Aorta (tissue), 5 donors: ENCODE data around the gene AKIRIN2. TPM values are rescaled to one million over a fixed set of nuclear protein-coding genes. Genes with fewer than 3 reads are reported as not detected.

Source experiments
- ATAC-seq: fragments of 200-7000 bp; cut with Tn5 transposase; one replicate; pipeline ENCODE4 v1.9.1; 2022; ENCODE audit warnings: moderate library complexity; ENCODE audit not compliant: low FRiP score
- DNase-seq, 2 donors: peaks; one replicate each; pipeline ENCODE4 v3.0.0-alpha.2; 2020
- H3K27ac ChIP-seq, 2 donors: one replicate each; pipeline ENCODE4 v1.5.1; 2013; ENCODE audit warnings: low read length in 2 of 2, mild to moderate bottlenecking in 2 of 2, moderate library complexity in 2 of 2, control low read depth in 1 of 2, inconsistent platforms in 1 of 2, low read depth in 1 of 2
- H3K27me3 ChIP-seq, 2 donors: one replicate each; pipeline ENCODE4 v1.6.1; 2013; ENCODE audit warnings: control low read depth in 1 of 2, low read length in 1 of 2, mild to moderate bottlenecking in 1 of 2, moderate library complexity in 1 of 2; ENCODE audit not compliant: insufficient read depth in 2 of 2, control insufficient read depth in 1 of 2
- H3K36me3 ChIP-seq, 2 donors: one replicate each; pipeline ENCODE4 v1.6.1; 2013; ENCODE audit warnings: control low read depth in 1 of 2, low read length in 1 of 2, mild to moderate bottlenecking in 1 of 2; ENCODE audit not compliant: insufficient read depth in 2 of 2, control insufficient read depth in 1 of 2
- H3K4me1 ChIP-seq, 2 donors: one replicate each; pipeline ENCODE4 v1.6.1; 2013; ENCODE audit warnings: low read length in 2 of 2, control low read depth in 1 of 2, mild to moderate bottlenecking in 1 of 2, moderate library complexity in 1 of 2; ENCODE audit not compliant: insufficient read depth in 2 of 2, control insufficient read depth in 1 of 2
- H3K4me3 ChIP-seq, 2 donors: one replicate each; pipeline ENCODE4 v1.5.1; 2013; ENCODE audit warnings: low read length in 2 of 2, control low read depth in 1 of 2, mild to moderate bottlenecking in 1 of 2
- H3K9me3 ChIP-seq: one replicate; pipeline ENCODE4 v1.6.1; 2013; ENCODE audit warnings: mild to moderate bottlenecking, low read length; ENCODE audit not compliant: control insufficient read depth
- WGBS, 2 donors: extraction: QIAGEN DNeasy Blood & Tissue Kit; methylation state at CpG; one replicate each; pipeline ENCODE4 v1.1.7; 2013; 5-methylcytosine and 5-hydroxymethylcytosine counted together
- intact Hi-C, 2 donors: fragments of 100-400 bp; cut with DNase I; formaldehyde crosslinking; loops; one replicate each; pipeline versions ENCODE4 v1.14.2 to v1.15.0; 2022
- polyA plus RNA-seq, 2 donors: library from polyadenylated mRNA; stranded (reverse); fragments of 200-250 nt; gene quantifications; one replicate each; pipeline ENCODE4 v1.2.3, GENCODE V29; 2013
- total RNA-seq, 2 donors: library from RNA; stranded (reverse); fragmentation: NEBNext Ultra II Directional; extraction: Animal tissue kit (Norgen Biotek cat#: 25700); gene quantifications; one replicate each; pipeline ENCODE4 v1.2.1, GENCODE V29; 2021
- donor health status: healthy with polysubstance abuse.
- donor health status: Bipolar disorder and iron deficiency.
- donor health status: DM: no; HTN: no; CAD: no.
- donor health status: DM: no; HTN: no; CAD: no.
- donor health status: DM: yes; HTN: yes; CAD: no.

Gene AKIRIN2
- total and polyA plus RNA-seq, 4 donors: 17.8 to 43.5 (median 31.8) TPM

- Histone ChIP-seq H3K4me1 (peaks cover 2 to 9% of the 10 kb centered on the region in 2 donors), H3K36me3 (no peaks in the 10 kb centered on the region), H3K27ac (no peak overlapping the region), H3K27me3 (no peaks in the 10 kb centered on the region), H3K4me3 (no peak overlapping the region), H3K9me3 (no peaks in the 10 kb centered on the region)
- DNase-seq: no peak
- ATAC-seq: no peak
- WGBS, 2 donors: 77 to 79% methylated on average over 3 of the region's 3 CpGs
- intact Hi-C loops: no loop called here
Observed at GRCh38 chr6:87683890-87684289, 18.1 kb downstream of the AKIRIN2 start.

GRCh38 chr6:87682310-87682709 is 19.7 kb downstream of the AKIRIN2 start:
- intact Hi-C loops: no loop called here
- no peaks in the 10 kb centered on the region for H3K36me3 ChIP-seq
- no peak for ATAC-seq
- no peaks in the 10 kb centered on the region for H3K27me3 ChIP-seq
- H3K27ac ChIP-seq: no peak overlapping the region
- no peak for DNase-seq
- no peak overlapping the region for H3K4me3 ChIP-seq
- no peaks in the 10 kb centered on the region for H3K9me3 ChIP-seq
- H3K4me1 ChIP-seq: peaks cover 2 to 9% of the 10 kb centered on the region in 2 donors

- no peak for ATAC-seq
- no peak overlapping the region for H3K4me3 ChIP-seq
- no peak for DNase-seq
- H3K36me3 ChIP-seq: peaks cover 0 to 2% of the 10 kb centered on the region in 2 donors
- H3K9me3 ChIP-seq: no peaks in the 10 kb centered on the region
- H3K27me3 ChIP-seq: no peaks in the 10 kb centered on the region
- H3K4me1 ChIP-seq: no peaks in the 10 kb centered on the region
- WGBS, 2 donors: 51 to 57% methylated on average over 4 of the region's 4 CpGs
- no peak overlapping the region for H3K27ac ChIP-seq
- intact Hi-C loops: no loop called here
Observed at GRCh38 chr6:87675004-87675681, 26.9 kb downstream of the AKIRIN2 start.

GRCh38 chr6:87674290-87674689 is 27.7 kb downstream of the AKIRIN2 start:
- Histone ChIP-seq H3K9me3 (no peaks in the 10 kb centered on the region), H3K27ac (no peak overlapping the region), H3K4me1 (no peaks in the 10 kb centered on the region), H3K27me3 (no peaks in the 10 kb centered on the region), H3K36me3 (peaks cover 0 to 2% of the 10 kb centered on the region in 2 donors), H3K4me3 (no peak overlapping the region)
- ATAC-seq: no peak
- DNase-seq: no peak
- intact Hi-C loops: no loop called here

GRCh38 chr6:87673237-87673636 is 28.8 kb downstream of the AKIRIN2 start:
- intact Hi-C loops: no loop called here
- H3K4me1 ChIP-seq: no peaks in the 10 kb centered on the region
- no peaks in the 10 kb centered on the region for H3K9me3 ChIP-seq
- no peak for ATAC-seq
- DNase-seq: no peak
- H3K36me3 ChIP-seq: peaks cover 0 to 2% of the 10 kb centered on the region in 2 donors
- no peak overlapping the region for H3K27ac ChIP-seq
- no peak overlapping the region for H3K4me3 ChIP-seq
- H3K27me3 ChIP-seq: no peaks in the 10 kb centered on the region
- WGBS, 2 donors: 94 to 96% methylated on average over 5 of the region's 5 CpGs

- Histone ChIP-seq H3K27ac (no peak overlapping the region), H3K27me3 (no peaks in the 10 kb centered on the region), H3K36me3 (peaks cover 0 to 2% of the 10 kb centered on the region in 2 donors), H3K4me1 (no peaks in the 10 kb centered on the region), H3K9me3 (no peaks in the 10 kb centered on the region), H3K4me3 (no peak overlapping the region)
- no peak for DNase-seq
- ATAC-seq: no peak
- 84 to 87% methylated on average over 2 of the region's 2 CpGs for WGBS, 2 donors
- intact Hi-C loops: no loop called here
Observed at GRCh38 chr6:87672641-87673040, 29.4 kb downstream of the AKIRIN2 start.

GRCh38 chr6:87671555-87672029 is 30.4 kb downstream of the AKIRIN2 start:
- H3K4me1 ChIP-seq: no peaks in the 10 kb centered on the region
- DNase-seq: no peak
- peaks cover 0 to 2% of the 10 kb centered on the region in 2 donors for H3K36me3 ChIP-seq
- H3K9me3 ChIP-seq: no peaks in the 10 kb centered on the region
- H3K27ac ChIP-seq: no peak overlapping the region
- WGBS, 2 donors: 84 to 86% methylated on average over 6 of the region's 6 CpGs
- intact Hi-C loops: no loop called here
- no peak for ATAC-seq
- no peaks in the 10 kb centered on the region for H3K27me3 ChIP-seq
- no peak overlapping the region for H3K4me3 ChIP-seq

- DNase-seq (no peak), ATAC-seq (no peak)
- Histone ChIP-seq H3K4me3 (no peak overlapping the region), H3K36me3 (peaks cover 0 to 2% of the 10 kb centered on the region in 2 donors), H3K27ac (no peak overlapping the region), H3K27me3 (no peaks in the 10 kb centered on the region), H3K4me1 (no peaks in the 10 kb centered on the region), H3K9me3 (no peaks in the 10 kb centered on the region)
- 34 to 38% methylated on average over 2 of the region's 2 CpGs for WGBS, 2 donors
- intact Hi-C loops: no loop called here
Observed at GRCh38 chr6:87670707-87671106, 31.3 kb downstream of the AKIRIN2 start.

GRCh38 chr6:87669051-87669450 is 33.0 kb downstream of the AKIRIN2 start:
- intact Hi-C loops: no loop called here
- H3K27me3 ChIP-seq: no peaks in the 10 kb centered on the region
- no peaks in the 10 kb centered on the region for H3K36me3 ChIP-seq
- H3K27ac ChIP-seq: no peak overlapping the region
- WGBS, 2 donors: 44 to 46% methylated on average over 3 of the region's 3 CpGs
- peaks cover 0 to 3% of the 10 kb centered on the region in 2 donors for H3K4me1 ChIP-seq
- no peak overlapping the region for H3K4me3 ChIP-seq
- DNase-seq: no peak
- no peak for ATAC-seq
- H3K9me3 ChIP-seq: no peaks in the 10 kb centered on the region
